CD4-positive, alpha-beta T cell treated with Interferon alpha-2 for 1 hour (primary cell): Measurements from ENCODE around the gene EMC10.

Experiments used
- DNase-seq, 2 donors: peaks; one replicate each; pipeline ENCODE4 v3.0.0-alpha.2; 2020 to 2022

EMC10 gene

GRCh38 chr19:50500060-50500752 lies 23.9 kb downstream of the EMC10 start:
- DNase-seq: no peak

- no peak for DNase-seq
Observed at GRCh38 chr19:50500753-50501151, 24.4 kb downstream of the EMC10 start.

GRCh38 chr19:50501186-50501567 lies 24.9 kb downstream of the EMC10 start:
- DNase-seq: no peak

- DNase-seq: no peak
Observed at GRCh38 chr19:50501568-50502475, 25.5 kb downstream of the EMC10 start.

- DNase-seq: no peak
Observed at GRCh38 chr19:50505856-50506611, 29.7 kb downstream of the EMC10 start.

GRCh38 chr19:50506700-50507099 lies 30.4 kb downstream of the EMC10 start:
- no peak for DNase-seq

- no peak for DNase-seq
Observed at GRCh38 chr19:50507376-50507775, 31.1 kb downstream of the EMC10 start.

- DNase-seq: no peak
Observed at GRCh38 chr19:50508843-50509190, 32.5 kb downstream of the EMC10 start.

- DNase-seq: no peak
Observed at GRCh38 chr19:50509366-50509765, 33.1 kb downstream of the EMC10 start.

GRCh38 chr19:50510121-50510670 lies 33.9 kb downstream of the EMC10 start:
- DNase-seq: no peak

GRCh38 chr19:50510700-50511068 lies 34.4 kb downstream of the EMC10 start:
- no peak for DNase-seq

GRCh38 chr19:50511069-50511822 lies 34.9 kb downstream of the EMC10 start, which contains the start of gene JOSD2:
Gene JOSD2, minus strand, starts transcription at chr19:50511191. Its CDS starts 760 bp downstream, at chr19:50510431.
- peak; percentile 99 for DNase-seq

- DNase-seq: no peak
Observed at GRCh38 chr19:50512112-50512998, 36.0 kb downstream of the EMC10 start.

- no peak for DNase-seq
Observed at GRCh38 chr19:50512999-50513745, 36.9 kb downstream of the EMC10 start.

GRCh38 chr19:50513746-50514345 lies 37.5 kb downstream of the EMC10 start, which contains the start of gene ASPDH:
Gene ASPDH, minus strand, starts transcription at chr19:50513913. Its CDS starts 90 bp downstream, at chr19:50513823.
- no peak for DNase-seq

- no peak for DNase-seq
Observed at GRCh38 chr19:50514346-50515167, 38.2 kb downstream of the EMC10 start.

GRCh38 chr19:50515168-50515561 lies 38.9 kb downstream of the EMC10 start:
- DNase-seq: no peak

GRCh38 chr19:50516456-50516855 lies 40.1 kb downstream of the EMC10 start:
- DNase-seq: no peak
